HG03135 (cell line): ENCODE results near the gene RBM44.
"Not testable (repeated sequence)": the region's sequence is repeated elsewhere in the genome, so short reads cannot be mapped to it uniquely, and the experiment has no call there.

ENCODE experiments used
- ATAC-seq: cut with Tn5 transposase; IDR thresholded peaks from one replicate; pipeline ENCODE4 v1.9.1; 2021; ENCODE audit warnings: mild to moderate bottlenecking, moderate library complexity; ENCODE audit not compliant: unreplicated experiment

RBM44 gene, protein sequence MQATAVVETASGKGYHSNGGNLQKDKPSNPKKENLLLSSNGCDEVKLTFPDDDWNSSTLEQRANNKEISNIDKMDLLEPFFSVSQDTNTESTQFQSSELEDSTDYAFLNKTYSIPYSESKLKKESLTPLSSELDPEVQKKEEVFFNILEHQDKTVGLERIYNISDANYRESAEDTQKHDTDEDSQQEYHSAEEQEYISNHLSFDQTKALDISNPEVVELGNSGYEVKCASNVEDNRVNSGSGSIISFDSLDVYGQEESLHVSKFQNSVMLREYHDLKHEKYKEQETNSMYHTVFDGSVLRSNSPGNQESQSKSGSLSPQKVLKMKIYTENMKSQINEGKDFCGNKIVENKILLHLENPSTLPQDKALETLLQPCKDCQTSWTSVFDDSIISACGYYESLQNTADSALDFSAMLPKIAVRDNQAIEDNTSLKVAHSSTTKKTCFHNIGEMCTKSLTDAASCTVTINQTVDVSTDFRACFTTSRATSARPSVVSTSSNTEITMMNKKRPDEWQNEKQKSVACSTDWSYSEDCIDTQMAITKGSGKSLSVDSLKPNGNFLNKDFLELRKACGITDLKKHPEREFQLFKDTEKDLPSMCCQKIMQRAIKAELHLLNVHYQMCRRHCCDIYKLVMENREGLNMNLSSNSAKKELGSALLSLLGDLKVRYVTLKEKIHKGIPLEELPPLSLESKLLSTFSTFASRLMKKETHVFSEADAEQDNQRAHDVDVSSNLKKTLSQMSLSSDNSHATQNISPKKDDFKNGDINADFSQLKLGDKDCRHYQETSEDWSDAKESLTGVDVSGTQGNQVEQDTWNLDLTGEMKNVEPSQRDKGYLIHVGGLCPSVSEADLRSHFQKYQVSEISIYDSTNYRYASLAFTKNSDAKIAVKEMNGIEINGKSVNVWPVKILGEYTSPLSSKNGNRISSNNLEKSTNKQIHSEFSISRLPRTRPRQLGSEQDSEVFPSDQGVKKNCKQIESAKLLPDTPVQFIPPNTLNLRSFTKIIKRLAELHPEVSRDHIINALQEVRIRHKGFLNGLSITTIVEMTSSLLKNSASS

DNA sequence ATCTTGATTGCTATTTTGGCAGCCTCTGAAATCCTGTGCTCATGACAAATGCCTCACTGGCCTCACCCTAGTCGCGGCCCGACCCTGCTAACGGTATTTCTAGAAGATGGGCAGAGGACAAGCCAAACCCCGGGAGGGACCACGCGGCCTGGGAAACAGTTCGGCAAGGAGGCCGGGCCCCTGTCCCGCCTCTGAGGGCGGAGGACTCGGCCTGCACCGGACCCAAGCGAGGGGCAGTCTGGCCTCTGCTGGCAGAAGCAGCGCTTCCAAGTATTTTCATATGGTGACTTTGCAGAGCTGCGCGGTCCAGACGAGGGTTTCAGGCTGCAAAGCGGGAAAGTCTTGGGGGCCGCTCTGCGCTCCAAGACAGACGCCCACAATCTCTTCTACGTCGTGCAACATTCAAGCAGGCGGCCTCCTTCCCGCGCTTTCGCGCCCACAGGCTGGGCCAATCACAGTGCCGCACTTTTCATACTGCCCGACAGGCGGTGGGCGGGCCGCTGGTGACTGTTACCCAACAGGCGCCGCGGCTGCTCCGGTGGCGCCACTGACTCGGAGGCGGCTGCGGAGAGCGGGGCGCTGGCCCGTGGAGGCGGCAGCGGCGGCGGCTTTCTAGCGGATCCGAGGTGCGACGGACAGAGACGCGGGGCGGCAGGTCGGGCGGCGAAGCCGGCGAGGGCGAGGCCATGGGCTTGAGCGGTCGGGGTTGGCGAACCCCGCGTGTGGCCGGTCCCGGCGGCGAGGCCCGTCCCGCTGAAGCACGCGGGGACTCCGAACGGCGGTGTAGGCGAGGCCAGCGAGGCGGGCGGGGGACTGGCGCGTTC lies at the start of gene RBM44:
RBM44 (plus strand) TSS at position 544 of the 824 bp plus-strand sequence. CDS start 14,831 bp downstream, outside the sequence.
- no peak for ATAC-seq

GRCh38 chr2:237749002-237749401 lies 49.6 kb upstream of the RBM44 start:
- no peak for ATAC-seq

DNA sequence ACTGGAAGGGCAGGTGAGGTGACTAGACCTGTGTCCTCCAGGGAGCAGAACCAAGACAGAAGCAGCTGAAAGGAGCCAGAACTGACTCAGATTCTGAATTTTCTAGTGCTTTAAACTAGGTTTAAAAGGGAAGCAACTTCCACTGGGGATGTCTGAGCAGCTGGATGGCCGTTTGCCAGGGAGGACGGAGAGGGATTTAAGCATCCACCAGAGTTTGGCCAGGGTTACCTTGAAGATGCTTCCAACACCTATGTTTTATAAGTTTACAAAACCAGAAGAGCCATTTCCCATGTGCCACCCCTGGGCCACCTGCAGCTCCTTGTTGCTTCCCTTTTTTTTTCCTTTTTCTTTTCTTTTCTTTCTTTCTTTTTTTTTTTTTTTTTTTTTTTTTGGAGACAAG lies 48.6 kb upstream of the RBM44 start:
- ATAC-seq = no peak

DNA sequence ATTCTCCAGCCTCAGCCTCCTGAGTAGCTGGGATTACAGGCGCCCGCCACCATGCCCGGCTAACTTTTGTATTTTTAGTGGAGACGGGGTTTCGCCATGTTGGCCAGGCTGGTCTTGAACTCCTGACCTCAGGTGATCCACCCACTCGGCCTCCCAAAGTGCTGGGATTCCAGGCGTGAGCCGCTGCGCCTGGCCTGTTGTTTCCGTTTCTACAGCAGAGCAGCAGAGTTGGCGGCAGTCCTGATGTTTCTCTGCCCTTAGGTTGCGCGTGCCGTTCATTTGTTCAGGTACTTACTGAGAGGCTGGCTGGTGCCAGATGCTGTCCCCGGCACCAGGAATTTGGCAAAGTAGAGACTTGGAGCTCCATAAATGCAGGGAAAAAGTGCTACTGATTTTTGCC lies 48.1 kb upstream of the RBM44 start:
- ATAC-seq = not testable (repeated sequence)

- peak; percentile 98 for ATAC-seq
These were observed 45.8 kb upstream of the RBM44 start for GRCh38 chr2:237752761-237753165.

DNA sequence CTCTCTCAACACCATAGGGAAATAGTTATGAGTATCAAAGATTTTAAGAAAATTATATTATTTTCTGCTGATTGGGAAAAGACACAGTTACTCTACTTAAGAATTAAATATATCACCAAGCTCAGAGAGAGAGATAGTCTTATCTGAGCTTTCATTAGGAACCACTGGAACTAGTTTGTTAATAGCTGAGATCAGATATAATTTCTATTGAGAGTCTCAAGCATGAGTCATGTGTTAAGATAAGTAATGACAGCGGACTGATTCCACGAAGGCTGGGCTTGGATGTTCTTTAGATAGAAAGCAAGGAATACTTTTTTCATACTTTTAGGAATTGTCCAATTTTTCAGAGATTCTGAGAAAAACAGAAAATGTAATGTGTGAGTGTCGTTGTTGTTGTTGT lies 44.4 kb upstream of the RBM44 start:
- no peak for ATAC-seq

DNA sequence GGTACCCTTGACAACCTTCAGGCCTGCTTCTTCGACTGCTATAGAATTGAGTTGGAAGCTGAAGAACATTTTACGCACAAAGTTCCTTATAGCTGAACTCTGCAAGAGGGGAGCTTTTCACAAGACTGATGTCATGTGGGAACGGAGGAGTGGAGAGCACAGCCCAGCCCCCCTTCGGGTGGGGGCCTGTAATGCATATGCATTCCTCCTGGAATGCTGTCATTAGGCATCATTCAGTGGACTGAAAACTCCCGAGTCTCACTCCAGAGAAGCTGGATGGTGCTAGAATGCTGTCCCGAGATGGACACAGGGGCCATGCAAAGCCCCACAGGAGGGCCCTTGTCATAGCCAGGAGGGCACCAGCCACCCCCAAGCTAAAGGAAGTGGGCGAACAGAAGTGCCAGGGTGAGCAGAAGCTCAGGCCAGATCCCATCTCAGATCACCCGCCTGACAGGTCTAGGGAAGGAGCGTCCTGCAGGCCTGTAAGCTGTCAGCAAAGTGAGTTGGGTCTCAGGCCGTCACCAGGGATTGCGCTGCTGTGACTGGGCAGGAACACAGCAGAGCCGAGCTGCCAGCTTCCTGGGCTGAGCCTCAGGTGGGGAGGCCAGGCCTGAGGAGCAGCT lies 43.8 kb upstream of the RBM44 start:
- no peak for ATAC-seq

GRCh38 chr2:237757616-237758015 lies 41.0 kb upstream of the RBM44 start:
- no peak for ATAC-seq

DNA sequence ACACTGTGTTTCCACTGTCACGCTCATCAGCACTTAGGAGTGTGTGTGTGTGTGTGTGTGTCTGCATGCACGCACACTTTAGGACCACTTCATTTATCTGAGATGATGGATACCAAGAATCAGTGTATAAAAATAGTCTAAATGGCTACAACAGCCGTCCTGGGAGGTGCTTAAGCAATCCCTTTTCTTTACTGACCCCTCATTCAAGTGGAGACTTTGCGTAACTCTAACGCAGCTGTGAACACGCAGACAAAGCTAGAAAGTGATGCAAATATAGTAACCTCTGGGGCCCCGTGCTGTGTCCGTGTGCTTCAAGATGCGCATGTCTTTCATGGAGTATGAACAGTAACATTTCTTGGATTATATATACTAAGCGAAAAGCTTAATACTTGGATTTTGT lies 40.4 kb upstream of the RBM44 start:
- ATAC-seq = no peak

- ATAC-seq = no peak
These were observed 39.4 kb upstream of the RBM44 start for GRCh38 chr2:237759176-237759575.

DNA sequence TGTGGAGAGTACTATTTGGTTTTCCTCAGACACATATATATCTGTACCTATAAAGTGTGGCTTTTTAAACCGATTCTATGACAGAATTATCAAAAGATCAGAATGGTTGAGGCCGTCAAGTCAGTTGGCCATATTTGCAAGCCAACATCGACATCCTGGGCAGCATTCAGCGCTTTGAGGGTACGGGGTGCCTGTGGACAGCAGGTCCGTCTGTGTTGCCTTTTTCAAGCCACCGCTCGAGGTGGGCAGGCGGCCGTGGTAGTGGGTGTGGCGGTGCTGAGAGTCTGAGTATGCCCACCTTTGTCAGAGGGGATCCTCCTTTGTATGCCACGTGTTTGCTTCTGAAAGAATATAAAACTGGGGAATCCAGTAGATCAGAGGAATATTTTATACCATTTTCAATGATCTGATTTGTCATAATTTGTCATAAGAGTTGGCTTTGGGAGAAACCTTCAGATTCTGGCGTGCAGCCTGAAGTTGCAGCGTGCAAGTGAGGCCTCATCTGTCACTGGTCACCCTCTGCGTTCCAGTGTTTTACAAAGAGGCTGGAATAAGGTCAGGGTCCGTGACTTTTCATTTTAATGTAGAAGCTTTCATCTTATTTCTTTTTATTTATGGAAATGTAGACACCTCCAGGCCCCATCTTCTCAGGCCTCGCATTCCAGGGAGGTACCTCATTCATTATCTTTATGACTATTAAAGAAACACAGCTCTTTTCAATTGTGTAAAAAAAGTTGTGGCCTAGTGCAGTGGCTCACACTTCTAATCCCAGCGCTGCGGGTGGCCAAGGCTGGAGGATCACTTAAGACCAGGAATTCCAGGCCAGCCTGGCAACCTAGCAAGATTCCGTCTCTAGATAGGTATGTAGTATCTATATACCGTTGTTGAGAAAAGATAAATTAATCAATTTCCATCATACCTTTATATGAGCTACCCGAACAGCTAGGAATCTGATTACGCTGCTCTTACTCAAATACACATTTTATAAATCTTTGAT lies 37.8 kb upstream of the RBM44 start:
- no peak for ATAC-seq

DNA sequence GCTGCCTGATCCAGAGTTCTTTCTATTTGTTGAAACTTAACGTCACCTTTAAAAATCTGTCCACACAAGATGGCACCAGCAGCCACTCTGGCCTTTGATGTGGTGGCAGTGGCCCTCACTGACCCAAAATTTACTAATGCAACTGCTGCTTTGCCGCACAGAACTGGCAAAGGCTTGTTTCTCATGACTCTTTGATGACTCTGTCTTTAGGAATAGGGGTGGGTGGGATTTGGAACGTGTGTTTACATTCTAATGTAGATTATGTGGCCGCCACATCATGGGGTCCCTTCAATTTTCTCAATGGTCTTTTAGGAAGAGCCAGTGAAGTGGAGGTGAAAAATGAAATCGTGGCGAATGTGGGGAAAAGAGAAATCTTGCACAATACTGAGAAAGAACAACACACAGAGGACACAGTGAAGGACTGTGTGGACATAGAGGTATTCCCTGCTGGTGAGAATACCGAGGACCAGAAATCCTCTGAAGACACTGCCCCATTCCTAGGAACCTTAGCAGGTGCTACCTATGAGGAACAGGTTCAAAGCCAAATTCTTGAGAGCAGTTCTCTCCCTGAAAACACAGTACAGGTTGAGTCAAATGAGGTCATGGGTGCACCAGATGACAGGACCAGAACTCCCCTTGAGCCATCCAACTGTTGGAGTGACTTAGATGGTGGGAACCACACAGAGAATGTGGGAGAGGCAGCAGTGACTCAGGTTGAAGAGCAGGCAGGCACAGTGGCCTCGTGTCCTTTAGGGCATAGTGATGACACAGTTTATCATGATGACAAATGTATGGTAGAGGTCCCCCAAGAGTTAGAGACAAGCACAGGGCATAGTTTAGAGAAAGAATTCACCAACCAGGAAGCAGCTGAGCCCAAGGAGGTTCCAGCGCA lies 36.0 kb upstream of the RBM44 start:
- ATAC-seq = not testable (repeated sequence)

DNA sequence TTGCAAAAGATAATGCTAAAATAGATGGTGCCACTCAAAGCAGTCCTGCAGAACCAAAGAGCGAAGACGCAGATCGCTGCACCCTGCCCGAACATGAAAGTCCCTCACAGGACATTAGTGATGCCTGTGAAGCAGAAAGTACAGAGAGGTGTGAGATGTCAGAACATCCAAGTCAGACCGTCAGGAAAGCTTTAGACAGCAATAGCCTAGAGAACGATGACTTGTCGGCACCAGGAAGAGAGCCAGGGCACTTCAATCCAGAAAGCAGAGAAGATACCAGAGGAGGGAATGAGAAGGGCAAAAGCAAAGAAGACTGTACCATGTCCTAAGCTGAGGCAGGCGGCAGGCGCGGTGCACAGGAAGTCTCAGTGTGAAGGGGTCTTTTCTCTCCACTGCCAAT lies 34.8 kb upstream of the RBM44 start:
- ATAC-seq = no peak

DNA sequence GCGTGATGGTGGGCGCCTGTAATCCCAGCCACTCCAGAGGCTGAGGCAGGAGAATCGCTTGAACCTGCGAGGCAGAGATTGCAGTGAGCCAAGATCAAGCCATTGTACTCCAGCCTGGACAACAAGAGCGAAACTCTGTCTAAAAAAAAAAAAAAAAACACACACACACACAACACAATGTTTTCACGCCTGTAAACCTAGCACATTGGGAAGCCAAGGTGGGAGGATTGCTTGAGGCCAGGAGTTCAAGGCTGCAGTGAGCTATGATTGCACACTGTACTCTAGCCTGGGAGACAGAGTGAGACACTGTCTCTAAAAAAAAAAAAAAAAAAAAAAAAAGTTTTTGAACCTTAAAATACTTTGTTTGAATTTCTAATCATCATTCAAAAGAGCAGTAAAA lies 33.5 kb upstream of the RBM44 start:
- not testable (repeated sequence) for ATAC-seq

DNA sequence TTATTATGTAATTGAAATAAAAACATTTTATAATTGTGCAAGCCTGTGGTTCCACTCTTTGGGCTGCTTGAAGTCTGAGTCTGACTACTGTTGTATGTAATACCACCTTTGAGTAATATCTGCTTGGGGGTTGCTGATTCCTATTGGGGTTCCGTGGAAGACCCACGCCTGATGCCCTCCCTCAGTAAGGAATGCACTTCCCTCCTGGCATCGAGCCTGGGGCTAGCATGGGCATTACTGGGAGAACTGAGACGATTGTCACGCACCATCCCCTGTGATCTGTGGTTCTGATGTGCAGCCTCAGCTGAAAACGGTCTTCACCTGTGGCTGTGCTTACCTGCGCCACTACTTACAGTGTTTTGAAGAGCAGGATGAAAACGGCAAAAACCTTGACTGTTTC lies 32.7 kb upstream of the RBM44 start:
- no peak for ATAC-seq

GRCh38 chr2:237766340-237766739 lies 32.2 kb upstream of the RBM44 start:
- no peak for ATAC-seq

DNA sequence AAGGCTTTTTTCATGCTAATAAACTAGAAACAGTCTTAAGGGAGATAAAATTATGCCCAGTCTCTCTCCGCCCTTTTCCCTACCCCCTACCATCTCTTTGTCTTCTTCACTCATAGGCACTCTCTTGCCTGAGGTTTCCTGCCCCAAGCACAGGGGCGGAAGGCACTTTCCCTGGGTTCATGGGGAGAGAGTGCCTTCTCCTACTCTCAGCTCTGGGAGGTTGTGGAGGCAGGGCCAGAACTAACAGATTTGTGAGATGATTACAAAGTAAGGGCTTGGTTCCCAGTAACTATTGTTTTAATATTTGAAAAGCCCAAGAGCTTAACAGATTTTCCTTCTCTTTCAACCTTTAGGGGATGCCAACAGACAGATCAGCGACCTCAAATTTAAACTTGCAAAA lies 26.1 kb upstream of the RBM44 start:
- ATAC-seq = no peak

GRCh38 chr2:237773826-237774225 lies 24.8 kb upstream of the RBM44 start:
- ATAC-seq = no peak
